CD4-positive, alpha-beta T cell treated with Interleukin-6 at 100 ng/mL for 8 hours (primary cell): ENCODE results near the gene NAV2.

ENCODE experiments used
- DNase-seq: peaks from one replicate; pipeline ENCODE4 v3.0.0-alpha.2; 2020; ENCODE audit warnings: mixed read lengths, low spot score

NAV2 gene

GRCh38 chr11:19805827-19806226, 93.2 kb downstream of the NAV2 start:
- DNase-seq = no peak

- DNase-seq = no peak
Measured at GRCh38 chr11:19806251-19806650, 93.6 kb downstream of the NAV2 start.

GRCh38 chr11:19808076-19808911, 95.7 kb downstream of the NAV2 start:
- DNase-seq = no peak

GRCh38 chr11:19810852-19811251, 98.2 kb downstream of the NAV2 start:
- DNase-seq = no peak

- no peak for DNase-seq
Measured at GRCh38 chr11:19811380-19811779, 98.7 kb downstream of the NAV2 start.

- no peak for DNase-seq
Measured at GRCh38 chr11:19812096-19812495, 99.5 kb downstream of the NAV2 start.

- DNase-seq = no peak
Measured at GRCh38 chr11:19812710-19813109, 100.1 kb downstream of the NAV2 start.

- DNase-seq = no peak
Measured at GRCh38 chr11:19813158-19813879, 100.7 kb downstream of the NAV2 start.

GRCh38 chr11:19814421-19814820, 101.8 kb downstream of the NAV2 start:
- DNase-seq = no peak

GRCh38 chr11:19816040-19816439, 103.4 kb downstream of the NAV2 start:
- no peak for DNase-seq

GRCh38 chr11:19816817-19817216, 104.2 kb downstream of the NAV2 start:
- no peak for DNase-seq

GRCh38 chr11:19817265-19817851, 104.7 kb downstream of the NAV2 start:
- no peak for DNase-seq

GRCh38 chr11:19817870-19818269, 105.2 kb downstream of the NAV2 start:
- DNase-seq = no peak

GRCh38 chr11:19818619-19819018, 106.0 kb downstream of the NAV2 start:
- no peak for DNase-seq

- DNase-seq = no peak
Measured at GRCh38 chr11:19819148-19819547, 106.5 kb downstream of the NAV2 start.

GRCh38 chr11:19820100-19820499, 107.5 kb downstream of the NAV2 start:
- no peak for DNase-seq

GRCh38 chr11:19821412-19821875, 108.8 kb downstream of the NAV2 start:
- DNase-seq = no peak

- no peak for DNase-seq
Measured at GRCh38 chr11:19821993-19822392, 109.4 kb downstream of the NAV2 start.

GRCh38 chr11:19822531-19822930, 109.9 kb downstream of the NAV2 start:
- DNase-seq = no peak

GRCh38 chr11:19826606-19827005, 114.0 kb downstream of the NAV2 start:
- DNase-seq = no peak

GRCh38 chr11:19827399-19828135, 114.9 kb downstream of the NAV2 start:
- no peak for DNase-seq
